HEK293 (cell line): ENCODE results near the gene CDH12.

Experiments
- CTCF ChIA-PET: fragments of 350-600 bp; formaldehyde crosslinking; extraction: SDS; loops from one replicate; lab custom pipeline; 2021; ENCODE audit warnings: antibody characterized with exemption; lab: Yijun Ruan, JAX
- POLR2A ChIA-PET: fragments of 300-600 bp; formaldehyde crosslinking; extraction: SDS; loops from one replicate; lab custom pipeline; 2020; ENCODE audit warnings: antibody characterized with exemption, inconsistent platforms; lab: Yijun Ruan, JAX
- H3K27ac ChIP-seq: fragments of 200-500 bp; sonication (Bioruptor generic); 2 replicates; pipeline ENCODE4 v1.5.1; 2014; ENCODE audit warnings: low read depth, low read length, control low read depth, inconsistent platforms; ENCODE audit errors: extremely low read depth
- H3K36me3 ChIP-seq, 2 experiments: fragments of 200-500 bp in 1 of 2; sonication (Bioruptor generic) in 1 of 2; 1 replicate in 1 of 2; 2 replicates in 1 of 2; pipeline ENCODE4 v1.5.1; 2014 to 2017; ENCODE audit warnings: inconsistent platforms in 2 of 2, low read length in 2 of 2; ENCODE audit not compliant: control insufficient read depth in 2 of 2, insufficient read depth in 1 of 2
- H3K4me1 ChIP-seq: fragments of 200-500 bp; sonication (Bioruptor generic); 2 replicates; pipeline ENCODE4 v1.5.1; 2014; ENCODE audit warnings: mild to moderate bottlenecking, low read length, inconsistent platforms; ENCODE audit not compliant: control insufficient read depth, insufficient read depth
- H3K4me3 ChIP-seq: 2 replicates; pipeline ENCODE4 v1.5.1; 2011; ENCODE audit warnings: low read depth, mild to moderate bottlenecking, control low read depth, low read length, moderate library complexity
- H3K9me3 ChIP-seq: fragments of 200-500 bp; sonication (Bioruptor generic); 2 replicates; pipeline ENCODE4 v1.5.1; 2014; ENCODE audit warnings: low read depth, low read length, inconsistent platforms; ENCODE audit not compliant: control insufficient read depth, insufficient read depth
- BCL11B ChIP-seq: fragments of 450-650 bp; formaldehyde crosslinking; IDR thresholded peaks from 2 replicates; pipeline ENCODE4 v1.5.1; 2016; ENCODE audit warnings: low read depth, missing biosample characterization, missing genetic modification characterization
- KLF16 ChIP-seq: fragments of 450-650 bp; formaldehyde crosslinking; IDR thresholded peaks from 2 replicates; pipeline ENCODE4 v1.5.1; 2017; ENCODE audit warnings: missing biosample characterization, missing genetic modification characterization
- KLF8 ChIP-seq: fragments of 450-650 bp; formaldehyde crosslinking; IDR thresholded peaks from 2 replicates; pipeline ENCODE4 v1.5.1; 2016; ENCODE audit warnings: missing biosample characterization, missing genetic modification characterization
- KLF9 ChIP-seq: fragments of 450-650 bp; formaldehyde crosslinking; IDR thresholded peaks from 2 replicates; pipeline ENCODE4 v1.5.1; 2016; ENCODE audit warnings: missing biosample characterization, missing genetic modification characterization, low read depth
- MYNN ChIP-seq: fragments of 450-650 bp; formaldehyde crosslinking; IDR thresholded peaks from 2 replicates; pipeline ENCODE4 v1.5.1; 2016; ENCODE audit warnings: missing biosample characterization, missing genetic modification characterization, borderline replicate concordance
- RBAK ChIP-seq: fragments of 450-650 bp; formaldehyde crosslinking; IDR thresholded peaks from 2 replicates; pipeline ENCODE4 v1.5.1; 2016; ENCODE audit warnings: missing biosample characterization, missing genetic modification characterization
- REPIN1 ChIP-seq: fragments of 450-650 bp; formaldehyde crosslinking; IDR thresholded peaks from 2 replicates; pipeline ENCODE4 v1.5.1; 2017; ENCODE audit warnings: missing biosample characterization, missing genetic modification characterization, low read depth
- SCRT1 ChIP-seq: fragments of 450-650 bp; formaldehyde crosslinking; IDR thresholded peaks from 2 replicates; pipeline ENCODE4 v1.5.1; 2016; ENCODE audit warnings: missing biosample characterization, missing genetic modification characterization, borderline replicate concordance
- SP2 ChIP-seq: fragments of 450-650 bp; formaldehyde crosslinking; IDR thresholded peaks from 2 replicates; pipeline ENCODE4 v1.5.1; 2016; ENCODE audit warnings: missing biosample characterization, missing genetic modification characterization
- WT1 ChIP-seq: fragments of 450-650 bp; formaldehyde crosslinking; IDR thresholded peaks from 2 replicates; pipeline ENCODE4 v1.5.1; 2016; ENCODE audit warnings: missing biosample characterization, missing genetic modification characterization
- YY1 ChIP-seq: fragments of 450-650 bp; formaldehyde crosslinking; IDR thresholded peaks from 2 replicates; pipeline ENCODE4 v1.5.1; 2018; ENCODE audit warnings: missing biosample characterization, missing genetic modification characterization
- ZBTB20 ChIP-seq: fragments of 450-650 bp; formaldehyde crosslinking; IDR thresholded peaks from 2 replicates; pipeline ENCODE4 v1.5.1; 2016; ENCODE audit warnings: missing biosample characterization, missing genetic modification characterization
- ZBTB8A ChIP-seq: fragments of 450-650 bp; formaldehyde crosslinking; IDR thresholded peaks from 2 replicates; pipeline ENCODE4 v1.5.1; 2016; ENCODE audit warnings: missing biosample characterization, missing genetic modification characterization
- ZFP3 ChIP-seq: fragments of 450-650 bp; formaldehyde crosslinking; IDR thresholded peaks from 2 replicates; pipeline ENCODE4 v1.5.1; 2016; ENCODE audit warnings: low read depth, missing biosample characterization, missing genetic modification characterization
- ZNF121 ChIP-seq: fragments of 450-650 bp; formaldehyde crosslinking; IDR thresholded peaks from 2 replicates; pipeline ENCODE4 v1.5.1; 2016; ENCODE audit warnings: missing biosample characterization, missing genetic modification characterization
- ZNF155 ChIP-seq: fragments of 450-650 bp; formaldehyde crosslinking; IDR thresholded peaks from 2 replicates; pipeline ENCODE4 v1.5.1; 2016; ENCODE audit warnings: missing biosample characterization, missing genetic modification characterization
- ZNF174 ChIP-seq: fragments of 450-650 bp; formaldehyde crosslinking; IDR thresholded peaks from 2 replicates; pipeline ENCODE4 v1.5.0; 2017; ENCODE audit warnings: missing biosample characterization, mild to moderate bottlenecking, missing genetic modification characterization
- ZNF202 ChIP-seq: fragments of 450-650 bp; formaldehyde crosslinking; IDR thresholded peaks from 2 replicates; pipeline ENCODE4 v1.5.1; 2016; ENCODE audit warnings: missing biosample characterization, missing genetic modification characterization, borderline replicate concordance
- ZNF248 ChIP-seq: fragments of 450-650 bp; formaldehyde crosslinking; IDR thresholded peaks from 2 replicates; pipeline ENCODE4 v1.5.1; 2017; ENCODE audit warnings: missing biosample characterization, missing genetic modification characterization
- ZNF266 ChIP-seq: fragments of 450-650 bp; formaldehyde crosslinking; IDR thresholded peaks from 2 replicates; pipeline ENCODE4 v1.5.1; 2016; ENCODE audit warnings: missing biosample characterization, missing genetic modification characterization, low read depth
- ZNF394 ChIP-seq: fragments of 450-650 bp; formaldehyde crosslinking; IDR thresholded peaks from 2 replicates; pipeline ENCODE4 v1.5.1; 2016; ENCODE audit warnings: missing biosample characterization, missing genetic modification characterization, mild to moderate bottlenecking, moderate library complexity, borderline replicate concordance
- ZNF416 ChIP-seq: fragments of 450-650 bp; formaldehyde crosslinking; IDR thresholded peaks from 2 replicates; pipeline ENCODE4 v1.5.1; 2016; ENCODE audit warnings: missing biosample characterization, missing genetic modification characterization
- ZNF510 ChIP-seq: fragments of 450-650 bp; formaldehyde crosslinking; IDR thresholded peaks from 2 replicates; pipeline ENCODE4 v1.5.1; 2018; ENCODE audit warnings: mild to moderate bottlenecking, missing genetic modification characterization, missing biosample characterization; ENCODE audit not compliant: insufficient replicate concordance
- ZNF521 ChIP-seq: fragments of 450-650 bp; formaldehyde crosslinking; IDR thresholded peaks from 2 replicates; pipeline ENCODE4 v1.5.1; 2017; ENCODE audit warnings: missing biosample characterization, mild to moderate bottlenecking, missing genetic modification characterization
- ZNF561 ChIP-seq: fragments of 450-650 bp; IDR thresholded peaks from 2 replicates; pipeline ENCODE4 v1.5.1; 2018; ENCODE audit warnings: missing biosample characterization, missing genetic modification characterization, borderline replicate concordance
- ZNF776 ChIP-seq: fragments of 450-650 bp; formaldehyde crosslinking; IDR thresholded peaks from 2 replicates; pipeline ENCODE4 v1.5.0; 2017; ENCODE audit warnings: missing biosample characterization, missing genetic modification characterization, borderline replicate concordance
- ZNF837 ChIP-seq: fragments of 450-650 bp; formaldehyde crosslinking; IDR thresholded peaks from 2 replicates; pipeline ENCODE4 v1.5.1; 2016; ENCODE audit warnings: missing biosample characterization, missing genetic modification characterization
- TF ChIP-seq, protein P1 (sequence below): fragments of 450-650 bp; formaldehyde crosslinking; IDR thresholded peaks from 2 replicates; pipeline ENCODE4 v1.5.1; 2016; ENCODE audit warnings: missing biosample characterization, missing genetic modification characterization
- TF ChIP-seq, protein P2 (sequence below): fragments of 450-650 bp; formaldehyde crosslinking; IDR thresholded peaks from 2 replicates; pipeline ENCODE4 v1.5.1; 2016; ENCODE audit warnings: missing biosample characterization, missing genetic modification characterization
- TF ChIP-seq, protein P3 (sequence below): fragments of 450-650 bp; formaldehyde crosslinking; IDR thresholded peaks from 2 replicates; pipeline ENCODE4 v1.5.1; 2016; ENCODE audit warnings: missing biosample characterization, missing genetic modification characterization, low read depth

The CDH12 gene

DNA sequence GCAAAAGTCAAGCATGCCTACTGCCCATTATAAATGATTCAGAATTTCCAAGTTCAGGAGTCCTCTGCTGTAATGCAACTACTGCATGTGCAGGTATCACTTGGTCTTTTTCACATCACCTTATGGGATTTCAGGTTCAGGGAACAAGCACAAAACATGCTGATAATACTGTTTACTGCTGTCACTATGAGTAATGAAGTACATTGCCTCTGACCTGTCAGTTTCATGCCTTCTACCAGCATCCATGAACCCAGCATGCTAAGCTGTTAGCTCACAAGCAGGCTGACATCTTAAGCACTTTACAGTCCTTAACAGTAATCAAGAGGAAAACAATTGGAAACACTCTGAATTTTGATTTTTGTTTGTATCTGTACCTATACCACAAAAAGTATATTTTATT lies 743.8 kb downstream of the CDH12 start:
- ChIA-PET POLR2A (no interaction called here), CTCF (no interaction called here)
- H3K4me1 ChIP-seq: no peaks in the 10 kb centered on the region
- H3K27ac ChIP-seq: no peak overlapping the region
- TF ChIP-seq WT1 (tag by site-specific recombination): no peak
- no peak for TF ChIP-seq KLF9 (tag by site-specific recombination)
- no peak for TF ChIP-seq ZNF394
- TF ChIP-seq SCRT1 (tag by site-specific recombination): no peak
- TF ChIP-seq ZNF561 (tag by site-specific recombination): no peak
- TF ChIP-seq ZNF266: no peak
- no peak for TF ChIP-seq ZNF416 (tag by site-specific recombination)
- no peak for TF ChIP-seq MYNN (tag by site-specific recombination)
- TF ChIP-seq ZNF837 (tag by site-specific recombination): no peak
- no peak for TF ChIP-seq REPIN1
- no peak for TF ChIP-seq KLF16
- no peak overlapping the region for H3K4me3 ChIP-seq
- H3K9me3 ChIP-seq: no peaks in the 10 kb centered on the region
- H3K36me3 ChIP-seq: no peaks in the 10 kb centered on the region

DNA sequence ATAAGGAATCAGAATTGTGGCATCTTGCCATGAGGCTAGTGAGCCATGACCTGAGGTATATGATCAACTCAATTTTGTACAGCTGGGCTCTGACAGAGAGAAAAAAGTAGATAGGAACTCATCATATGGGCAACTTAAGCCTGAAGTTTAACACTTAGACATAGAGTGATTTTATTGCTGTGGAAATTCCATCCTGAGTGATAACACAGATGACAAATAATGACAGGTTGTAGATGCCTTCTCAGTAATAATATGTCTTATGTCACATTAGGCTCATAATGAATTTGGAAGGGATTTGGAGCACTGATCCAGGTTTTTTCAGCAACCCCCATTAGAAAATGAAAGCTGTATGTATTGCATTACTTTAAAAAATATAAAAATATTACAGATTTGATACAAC lies 744.6 kb downstream of the CDH12 start:
- ChIA-PET POLR2A (no interaction called here), CTCF (no interaction called here)
- H3K36me3 ChIP-seq: no peaks in the 10 kb centered on the region
- TF ChIP-seq ZBTB8A (tag by site-specific recombination) (no peak), RBAK (tag by site-specific recombination) (no peak), ZNF174 (tag by site-specific recombination) (no peak), KLF8 (tag by site-specific recombination) (no peak), ZNF155 (tag by site-specific recombination) (no peak), SP2 (tag by site-specific recombination) (no peak), ZNF248 (no peak), ZFP3 (tag by site-specific recombination) (no peak), BCL11B (tag by site-specific recombination) (no peak), ZNF521 (no peak)
- TF ChIP-seq, protein P1, sequence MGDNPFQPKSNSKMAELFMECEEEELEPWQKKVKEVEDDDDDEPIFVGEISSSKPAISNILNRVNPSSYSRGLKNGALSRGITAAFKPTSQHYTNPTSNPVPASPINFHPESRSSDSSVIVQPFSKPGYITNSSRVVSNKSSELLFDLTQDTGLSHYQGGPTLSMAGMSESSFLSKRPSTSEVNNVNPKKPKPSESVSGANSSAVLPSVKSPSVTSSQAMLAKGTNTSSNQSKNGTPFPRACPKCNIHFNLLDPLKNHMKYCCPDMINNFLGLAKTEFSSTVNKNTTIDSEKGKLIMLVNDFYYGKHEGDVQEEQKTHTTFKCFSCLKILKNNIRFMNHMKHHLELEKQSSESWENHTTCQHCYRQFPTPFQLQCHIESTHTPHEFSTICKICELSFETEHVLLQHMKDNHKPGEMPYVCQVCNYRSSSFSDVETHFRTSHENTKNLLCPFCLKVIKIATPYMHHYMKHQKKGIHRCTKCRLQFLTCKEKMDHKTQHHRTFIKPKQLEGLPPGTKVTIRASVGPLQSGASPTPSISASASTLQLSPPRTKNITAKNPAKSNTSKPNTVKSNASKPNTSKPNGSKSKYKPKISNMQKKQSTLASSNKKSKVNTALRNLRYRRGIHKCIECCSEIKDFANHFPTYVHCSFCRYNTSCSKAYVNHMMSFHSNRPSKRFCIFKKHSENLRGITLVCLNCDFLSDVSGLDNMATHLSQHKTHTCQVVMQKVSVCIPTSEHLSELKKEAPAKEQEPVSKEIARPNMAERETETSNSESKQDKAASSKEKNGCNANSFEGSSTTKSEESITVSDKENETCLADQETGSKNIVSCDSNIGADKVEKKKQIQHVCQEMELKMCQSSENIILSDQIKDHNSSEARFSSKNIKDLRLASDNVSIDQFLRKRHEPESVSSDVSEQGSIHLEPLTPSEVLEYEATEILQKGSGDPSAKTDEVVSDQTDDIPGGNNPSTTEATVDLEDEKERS (tag by site-specific recombination): no peak
- no peak overlapping the region for H3K4me3 ChIP-seq
- no peaks in the 10 kb centered on the region for H3K9me3 ChIP-seq
- H3K4me1 ChIP-seq: no peaks in the 10 kb centered on the region
- H3K27ac ChIP-seq: no peak overlapping the region

DNA sequence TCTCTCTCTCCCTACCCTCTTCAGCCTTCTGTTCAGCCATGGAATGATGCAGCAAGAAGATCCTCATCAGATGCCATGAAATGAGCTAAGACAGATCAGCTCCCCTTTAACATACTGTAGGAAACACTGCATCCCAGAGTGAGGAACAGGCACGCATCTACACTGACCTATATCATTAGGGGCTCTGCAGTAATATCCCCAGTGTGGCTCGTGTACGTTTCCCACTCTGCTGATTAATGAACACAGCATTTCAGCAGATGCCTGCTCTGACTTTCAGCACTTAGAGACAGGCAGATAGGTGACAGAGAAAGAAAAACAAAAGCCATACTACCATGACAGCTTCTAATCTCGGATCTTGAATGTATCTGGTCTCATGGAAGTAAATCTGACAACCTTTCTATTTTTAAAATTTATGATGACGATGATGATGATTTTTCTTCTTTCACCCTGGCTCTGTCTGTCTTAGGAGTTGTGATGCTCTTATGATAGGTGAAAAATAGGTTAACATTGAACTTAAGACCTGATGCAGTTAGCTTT lies 750.3 kb downstream of the CDH12 start:
- ChIA-PET POLR2A (no interaction called here), CTCF (no interaction called here)
- Histone ChIP-seq H3K9me3 (no peaks in the 10 kb centered on the region), H3K4me1 (no peaks in the 10 kb centered on the region), H3K36me3 (no peaks in the 10 kb centered on the region), H3K27ac (no peak overlapping the region), H3K4me3 (no peak overlapping the region)
- TF ChIP-seq ZNF416 (tag by site-specific recombination) (no peak), KLF8 (tag by site-specific recombination) (no peak), ZBTB20 (tag by site-specific recombination) (no peak), ZNF121 (no peak), ZNF202 (tag by site-specific recombination) (no peak), YY1 (tag by site-specific recombination) (no peak), ZNF776 (tag by site-specific recombination) (no peak), ZNF510 (tag by site-specific recombination) (no peak)
- TF ChIP-seq, protein P2, sequence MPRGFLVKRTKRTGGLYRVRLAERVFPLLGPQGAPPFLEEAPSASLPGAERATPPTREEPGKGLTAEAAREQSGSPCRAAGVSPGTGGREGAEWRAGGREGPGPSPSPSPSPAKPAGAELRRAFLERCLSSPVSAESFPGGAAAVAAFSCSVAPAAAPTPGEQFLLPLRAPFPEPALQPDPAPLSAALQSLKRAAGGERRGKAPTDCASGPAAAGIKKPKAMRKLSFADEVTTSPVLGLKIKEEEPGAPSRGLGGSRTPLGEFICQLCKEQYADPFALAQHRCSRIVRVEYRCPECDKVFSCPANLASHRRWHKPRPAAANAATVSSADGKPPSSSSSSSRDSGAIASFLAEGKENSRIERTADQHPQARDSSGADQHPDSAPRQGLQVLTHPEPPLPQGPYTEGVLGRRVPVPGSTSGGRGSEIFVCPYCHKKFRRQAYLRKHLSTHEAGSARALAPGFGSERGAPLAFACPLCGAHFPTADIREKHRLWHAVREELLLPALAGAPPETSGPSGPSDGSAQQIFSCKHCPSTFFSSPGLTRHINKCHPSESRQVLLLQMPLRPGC (tag by site-specific recombination): no peak
- TF ChIP-seq, protein P3, sequence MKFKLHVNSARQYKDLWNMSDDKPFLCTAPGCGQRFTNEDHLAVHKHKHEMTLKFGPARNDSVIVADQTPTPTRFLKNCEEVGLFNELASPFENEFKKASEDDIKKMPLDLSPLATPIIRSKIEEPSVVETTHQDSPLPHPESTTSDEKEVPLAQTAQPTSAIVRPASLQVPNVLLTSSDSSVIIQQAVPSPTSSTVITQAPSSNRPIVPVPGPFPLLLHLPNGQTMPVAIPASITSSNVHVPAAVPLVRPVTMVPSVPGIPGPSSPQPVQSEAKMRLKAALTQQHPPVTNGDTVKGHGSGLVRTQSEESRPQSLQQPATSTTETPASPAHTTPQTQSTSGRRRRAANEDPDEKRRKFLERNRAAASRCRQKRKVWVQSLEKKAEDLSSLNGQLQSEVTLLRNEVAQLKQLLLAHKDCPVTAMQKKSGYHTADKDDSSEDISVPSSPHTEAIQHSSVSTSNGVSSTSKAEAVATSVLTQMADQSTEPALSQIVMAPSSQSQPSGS (tag by site-specific recombination): no peak
